Measurements from ENCODE around the gene PRR18.

DNA sequence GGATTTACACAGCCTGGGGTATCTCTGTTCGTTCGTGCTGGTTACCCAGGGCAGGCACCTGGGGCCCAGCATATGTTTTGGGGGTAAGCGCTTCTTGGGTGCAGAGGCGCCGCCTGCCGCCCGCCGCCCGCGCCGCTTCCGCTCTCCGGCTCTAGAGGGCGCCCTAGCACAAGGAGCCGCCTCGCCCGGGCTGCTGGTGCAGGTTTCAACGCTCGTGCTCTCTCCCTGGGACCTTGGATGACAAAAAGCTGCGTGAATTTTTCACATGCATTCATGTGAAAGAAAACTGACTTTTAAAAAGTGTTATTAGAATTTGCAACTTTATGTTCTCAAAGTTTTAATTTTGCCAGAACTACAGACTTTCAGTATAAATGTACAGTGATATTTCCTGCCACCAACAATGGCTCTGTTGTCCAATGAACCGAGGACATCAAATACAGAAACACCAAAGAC, 32.5 kb downstream of the PRR18 start:
- TF ChIP-seq POLR2A (IDR thresholded peaks at IDR 0.05; ENCODE audit: low read depth, low read length), result no peak
- no peak for TF ChIP-seq POLR2AphosphoS5 (IDR thresholded peaks at IDR 0.05; ENCODE audit: low read depth, low read length)

Data from GM12892 (cell line).